AG09309 (cell line): ENCODE results near the gene MYL2.

Source experiments
- DNase-seq: peaks from one replicate; pipeline ENCODE4 v3.0.0-alpha.2; 2010; ENCODE audit warnings: low read depth
- H3K4me3 ChIP-seq: 2 replicates; pipeline ENCODE4 v1.5.1; 2011; ENCODE audit warnings: mild to moderate bottlenecking, low read depth, low read length, moderate library complexity; ENCODE audit not compliant: control insufficient read depth
- TF ChIP-seq, protein P1 (sequence below): IDR thresholded peaks from 2 replicates; pipeline ENCODE4 v1.5.1; 2011; ENCODE audit warnings: mild to moderate bottlenecking, low read depth, low read length, inconsistent platforms; ENCODE audit not compliant: insufficient read depth, control insufficient read depth; ENCODE audit errors: missing control alignments

MYL2 gene

DNA sequence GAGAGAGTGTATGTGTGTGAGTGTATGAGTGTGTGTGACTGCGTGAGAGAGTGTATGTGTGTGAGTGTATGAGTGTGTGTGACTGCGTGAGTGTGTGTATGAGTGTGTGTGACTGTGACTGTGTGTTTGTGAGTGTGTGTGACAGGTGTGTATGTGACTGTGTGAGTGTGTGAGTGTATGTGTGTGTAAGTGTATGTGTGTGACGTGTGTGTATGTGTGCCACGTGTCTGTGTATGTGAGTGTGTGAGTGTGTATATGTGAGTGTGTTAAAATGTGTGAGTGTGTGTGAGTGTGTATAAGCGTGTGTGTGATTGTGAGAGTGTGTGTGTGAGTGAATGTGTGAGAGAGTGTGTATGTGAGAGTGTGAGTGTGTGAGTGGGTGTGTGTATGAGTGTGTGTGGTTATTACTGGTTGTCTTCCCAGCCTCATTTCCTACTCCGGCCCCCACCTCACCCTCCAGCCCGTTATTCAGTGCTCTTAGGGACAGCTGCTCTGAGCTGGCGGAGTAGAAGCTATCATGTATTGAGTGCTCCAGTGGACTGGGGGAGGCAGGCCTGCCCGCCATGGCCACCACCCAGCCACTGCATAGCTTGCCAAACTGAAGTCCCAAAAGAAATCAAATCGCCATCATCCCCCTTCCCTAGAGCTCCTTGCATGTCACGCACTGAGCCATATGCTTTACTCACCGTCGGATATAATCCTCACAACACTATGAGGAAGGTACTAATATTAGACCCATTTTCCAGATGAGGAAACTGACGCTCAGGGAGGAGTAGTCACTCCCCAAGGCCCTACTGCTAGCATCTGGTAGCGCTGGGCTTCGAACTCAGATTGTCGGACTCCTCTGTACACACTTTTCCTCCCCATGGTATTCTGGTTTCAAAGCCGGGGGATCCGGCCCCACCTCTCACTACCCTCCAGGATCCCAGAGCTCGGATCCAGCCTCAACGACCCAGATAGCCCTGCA, 10.3 kb upstream of the MYL2 start:
- no peak for DNase-seq
- TF ChIP-seq, protein P1, sequence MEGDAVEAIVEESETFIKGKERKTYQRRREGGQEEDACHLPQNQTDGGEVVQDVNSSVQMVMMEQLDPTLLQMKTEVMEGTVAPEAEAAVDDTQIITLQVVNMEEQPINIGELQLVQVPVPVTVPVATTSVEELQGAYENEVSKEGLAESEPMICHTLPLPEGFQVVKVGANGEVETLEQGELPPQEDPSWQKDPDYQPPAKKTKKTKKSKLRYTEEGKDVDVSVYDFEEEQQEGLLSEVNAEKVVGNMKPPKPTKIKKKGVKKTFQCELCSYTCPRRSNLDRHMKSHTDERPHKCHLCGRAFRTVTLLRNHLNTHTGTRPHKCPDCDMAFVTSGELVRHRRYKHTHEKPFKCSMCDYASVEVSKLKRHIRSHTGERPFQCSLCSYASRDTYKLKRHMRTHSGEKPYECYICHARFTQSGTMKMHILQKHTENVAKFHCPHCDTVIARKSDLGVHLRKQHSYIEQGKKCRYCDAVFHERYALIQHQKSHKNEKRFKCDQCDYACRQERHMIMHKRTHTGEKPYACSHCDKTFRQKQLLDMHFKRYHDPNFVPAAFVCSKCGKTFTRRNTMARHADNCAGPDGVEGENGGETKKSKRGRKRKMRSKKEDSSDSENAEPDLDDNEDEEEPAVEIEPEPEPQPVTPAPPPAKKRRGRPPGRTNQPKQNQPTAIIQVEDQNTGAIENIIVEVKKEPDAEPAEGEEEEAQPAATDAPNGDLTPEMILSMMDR, result no peak
- no peak overlapping the region for H3K4me3 ChIP-seq

DNA sequence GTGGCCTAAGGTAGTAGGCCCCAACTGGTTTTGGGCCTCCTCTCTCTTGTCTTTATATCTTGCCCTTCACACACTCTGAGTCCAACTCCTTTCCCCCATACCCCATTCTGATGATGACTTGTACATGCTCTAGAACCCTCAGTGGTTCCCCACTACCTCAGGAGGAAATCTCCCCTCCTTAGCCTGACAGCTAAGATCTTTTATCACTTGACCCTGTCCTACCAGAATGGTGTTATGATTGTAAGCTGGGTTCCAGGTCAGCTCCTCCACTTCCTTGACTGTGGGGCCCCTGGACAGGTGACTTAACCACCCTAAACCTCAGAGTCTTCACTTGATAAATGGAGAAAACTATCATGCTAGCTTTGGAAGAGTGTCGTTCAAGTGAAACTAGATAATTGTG, 9.4 kb upstream of the MYL2 start:
- H3K4me3 ChIP-seq, result no peak overlapping the region
- TF ChIP-seq, protein P1, result no peak
- DNase-seq, result no peak

DNA sequence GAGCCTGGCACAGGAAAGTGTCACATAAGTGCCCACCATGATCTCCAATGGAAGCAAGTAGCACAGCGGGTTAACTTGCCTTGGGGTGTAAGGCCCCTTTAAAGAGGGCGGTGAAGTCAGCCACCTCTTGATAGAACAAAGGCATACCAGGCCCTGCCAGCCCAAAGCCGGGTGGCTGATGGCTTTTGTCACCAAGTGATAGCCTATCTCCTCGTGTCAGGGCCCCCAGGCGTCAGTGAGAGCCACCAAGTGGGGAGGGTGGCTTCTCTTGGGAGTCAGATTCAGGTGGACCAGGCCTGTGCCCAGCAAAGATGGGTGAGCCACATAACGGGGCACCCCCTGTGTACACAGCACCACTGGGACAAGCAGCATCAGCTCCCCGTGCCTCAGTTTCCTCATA, 8.3 kb upstream of the MYL2 start:
- H3K4me3 ChIP-seq, result no peak overlapping the region
- TF ChIP-seq, protein P1, result no peak
- DNase-seq, result no peak

DNA sequence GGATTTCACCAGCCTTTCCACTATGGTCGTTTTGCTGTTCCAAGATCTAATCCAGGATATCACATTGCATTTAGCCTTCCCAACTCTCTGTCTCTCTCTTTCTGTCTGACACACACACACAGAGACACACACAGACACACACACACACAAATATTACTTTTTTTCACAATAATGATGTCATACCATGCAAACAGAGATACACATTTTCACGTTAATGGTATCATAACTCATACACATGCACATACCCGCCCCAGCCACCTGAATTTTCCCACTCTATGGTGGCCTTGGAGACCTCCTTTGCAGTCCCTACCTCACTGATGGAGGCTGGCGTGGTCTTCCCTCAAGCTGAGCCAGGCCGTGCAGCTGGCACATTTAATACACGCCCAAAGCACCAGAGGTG, 7.2 kb upstream of the MYL2 start:
- TF ChIP-seq, protein P1, result no peak
- H3K4me3 ChIP-seq, result no peak overlapping the region

DNA sequence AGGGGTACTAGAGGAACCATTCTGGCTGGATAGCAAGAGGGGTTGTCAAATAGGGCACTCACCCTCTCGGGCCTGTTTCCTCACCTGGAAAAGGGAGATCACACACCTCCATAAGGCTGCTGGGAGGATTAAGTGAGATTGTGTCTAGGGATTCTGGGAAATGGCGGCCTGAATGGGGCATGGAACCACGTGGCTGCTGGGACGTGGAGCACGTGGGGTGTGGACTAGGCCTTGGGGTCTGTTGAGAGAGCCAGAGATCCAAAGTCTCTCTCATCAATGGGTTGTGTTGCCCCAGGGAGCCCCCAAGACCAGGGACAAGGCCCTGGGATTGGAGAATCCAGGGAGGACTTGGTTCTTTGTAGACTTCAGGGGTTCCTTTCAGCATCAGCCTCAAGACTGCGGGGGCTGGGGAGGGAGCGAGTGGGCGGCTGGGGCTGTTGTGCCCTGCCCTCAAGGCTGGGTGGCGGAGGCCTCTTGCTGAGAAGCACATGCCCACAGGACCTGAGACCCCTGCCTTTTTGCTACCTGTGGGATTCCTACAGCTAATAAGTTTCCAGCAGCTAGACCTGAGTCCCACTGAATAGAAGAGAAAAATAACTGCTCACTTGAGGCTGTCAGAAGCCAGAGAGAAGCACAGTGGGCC, 3.4 kb upstream of the MYL2 start:
- H3K4me3 ChIP-seq, result no peak overlapping the region
- TF ChIP-seq, protein P1, result no peak
- no peak for DNase-seq

More for the DNA sequence above, 7.2 kb upstream of the MYL2 start:
- no peak for DNase-seq

DNA sequence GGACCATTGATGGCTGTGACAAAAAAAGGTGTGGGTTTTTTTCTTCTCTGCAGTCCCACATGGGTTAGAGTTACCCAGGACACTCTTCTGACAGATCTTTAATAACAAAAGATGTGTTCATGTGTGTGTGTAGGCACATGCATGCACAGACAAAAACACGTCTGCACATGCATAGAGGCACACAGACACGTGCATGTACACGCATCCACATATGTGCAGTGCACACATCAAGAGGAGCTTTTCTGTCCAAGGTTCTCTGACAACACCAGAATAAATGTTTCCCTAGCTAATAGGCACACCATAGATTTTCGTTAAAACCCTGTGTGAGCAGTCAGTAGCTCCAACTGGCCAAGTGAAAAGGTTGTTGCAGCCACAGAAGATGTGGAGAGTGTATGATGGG, 2.8 kb upstream of the MYL2 start:
- DNase-seq, result no peak
- H3K4me3 ChIP-seq, result no peak overlapping the region
- TF ChIP-seq, protein P1, result no peak
